ENCODE results near the gene TEX19.
"Not testable (repeated sequence)": the region's sequence is repeated elsewhere in the genome, so short reads cannot be mapped to it uniquely, and the experiment has no call there.

Gene TEX19

DNA sequence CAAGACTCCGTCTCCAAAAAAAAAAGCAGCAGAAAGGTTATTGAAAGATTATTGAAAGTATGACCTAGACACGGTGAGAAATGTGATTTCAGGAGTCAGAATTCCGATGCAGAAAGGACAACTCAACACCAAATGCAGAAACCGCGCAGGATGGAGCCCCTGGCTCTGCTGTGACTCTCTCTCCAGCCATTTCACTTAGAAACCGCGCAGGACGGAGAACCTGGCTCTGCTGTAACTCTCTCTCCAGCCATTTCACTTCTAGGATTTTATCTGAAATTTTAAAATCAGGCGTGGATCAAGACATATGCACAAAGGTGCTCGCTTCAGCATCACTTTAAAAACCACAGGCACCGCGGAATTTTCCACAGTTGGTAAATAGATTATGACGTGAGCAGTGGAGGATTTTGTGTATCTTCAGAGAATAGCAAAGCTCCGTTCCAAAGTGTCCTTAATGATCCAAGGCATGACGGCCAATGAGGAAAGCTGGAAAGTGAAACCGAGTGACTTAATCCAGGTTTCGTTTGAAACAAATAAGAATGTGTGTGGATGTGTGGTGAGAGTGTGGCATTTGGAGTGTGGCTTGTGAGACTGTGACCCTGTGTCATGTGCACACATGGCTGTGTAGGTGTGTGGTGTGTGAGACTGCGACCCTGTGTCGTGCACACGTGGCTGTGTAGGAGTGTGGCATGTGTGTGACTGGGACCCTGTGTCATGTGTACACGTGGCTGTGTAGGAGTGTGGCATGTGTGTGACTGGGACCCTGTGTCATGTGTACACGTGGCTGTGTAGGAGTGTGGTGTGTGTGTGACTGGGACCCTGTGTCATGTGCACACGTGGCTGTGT, 22.0 kb downstream of the TEX19 start:
- H3K4me3 ChIP-seq (ENCODE audit: low read depth, low read length), result no peak overlapping the region
- no peak for DNase-seq (ENCODE audit: low read depth, low spot score)
- in situ Hi-C loops (cut with HindIII; ENCODE audit: low sequenced_read_pairs), result no loop called here
- TF ChIP-seq, protein P1, sequence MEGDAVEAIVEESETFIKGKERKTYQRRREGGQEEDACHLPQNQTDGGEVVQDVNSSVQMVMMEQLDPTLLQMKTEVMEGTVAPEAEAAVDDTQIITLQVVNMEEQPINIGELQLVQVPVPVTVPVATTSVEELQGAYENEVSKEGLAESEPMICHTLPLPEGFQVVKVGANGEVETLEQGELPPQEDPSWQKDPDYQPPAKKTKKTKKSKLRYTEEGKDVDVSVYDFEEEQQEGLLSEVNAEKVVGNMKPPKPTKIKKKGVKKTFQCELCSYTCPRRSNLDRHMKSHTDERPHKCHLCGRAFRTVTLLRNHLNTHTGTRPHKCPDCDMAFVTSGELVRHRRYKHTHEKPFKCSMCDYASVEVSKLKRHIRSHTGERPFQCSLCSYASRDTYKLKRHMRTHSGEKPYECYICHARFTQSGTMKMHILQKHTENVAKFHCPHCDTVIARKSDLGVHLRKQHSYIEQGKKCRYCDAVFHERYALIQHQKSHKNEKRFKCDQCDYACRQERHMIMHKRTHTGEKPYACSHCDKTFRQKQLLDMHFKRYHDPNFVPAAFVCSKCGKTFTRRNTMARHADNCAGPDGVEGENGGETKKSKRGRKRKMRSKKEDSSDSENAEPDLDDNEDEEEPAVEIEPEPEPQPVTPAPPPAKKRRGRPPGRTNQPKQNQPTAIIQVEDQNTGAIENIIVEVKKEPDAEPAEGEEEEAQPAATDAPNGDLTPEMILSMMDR (IDR thresholded peaks at IDR 0.05; ENCODE audit: low read depth, low read length), result no peak

DNA sequence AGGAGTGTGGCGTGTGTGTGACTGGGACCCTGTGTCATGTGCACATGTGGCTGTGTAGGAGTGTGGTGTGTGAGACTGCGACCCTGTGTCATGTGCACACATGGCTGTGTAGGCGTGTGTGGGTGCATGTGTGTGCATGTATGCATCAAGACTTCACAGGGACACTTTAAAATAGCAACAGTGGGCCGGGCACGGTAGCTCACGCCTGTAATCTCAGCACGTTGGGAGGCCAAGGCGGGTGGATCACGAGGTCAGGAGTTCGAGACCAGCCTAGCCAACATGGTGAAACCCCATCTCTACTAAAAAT, 22.6 kb downstream of the TEX19 start:
- DNase-seq (ENCODE audit: low read depth, low spot score); in situ Hi-C loops (cut with HindIII; ENCODE audit: low sequenced_read_pairs): not testable (repeated sequence)

DNA sequence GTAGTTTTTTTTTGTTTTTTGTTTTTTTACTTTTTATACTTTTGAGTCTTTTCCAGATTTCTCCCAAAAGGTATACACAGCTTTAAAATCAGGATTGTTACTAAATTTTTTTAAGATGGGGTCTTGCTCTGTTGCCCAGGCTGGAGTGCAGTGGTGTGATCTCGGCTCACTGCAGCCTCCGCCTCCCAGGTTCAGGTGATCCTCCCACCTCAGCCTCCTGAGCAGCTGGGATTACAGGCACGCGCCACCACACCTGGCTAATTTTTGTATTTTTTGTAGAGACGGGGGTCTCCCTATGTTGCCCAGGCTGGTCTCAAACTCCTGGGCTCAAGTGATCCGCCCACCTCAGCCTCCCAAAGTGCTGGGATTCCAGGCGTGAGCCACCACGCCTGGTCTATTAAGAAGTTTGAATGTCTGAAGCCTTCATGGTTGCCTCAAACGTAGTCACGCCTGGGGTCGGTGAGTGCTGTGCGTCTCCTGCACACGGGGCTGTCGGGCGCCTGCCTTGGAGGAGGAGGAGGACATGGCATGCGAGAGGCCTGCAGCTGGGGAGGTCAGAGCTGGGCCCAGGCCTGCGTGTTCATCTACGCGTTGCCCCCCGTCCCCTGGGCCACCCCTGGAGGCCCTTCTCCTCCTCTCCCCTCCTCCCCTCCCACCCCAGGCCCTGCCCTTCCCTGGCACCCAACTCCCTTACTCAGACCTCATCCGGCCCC, 23.3 kb downstream of the TEX19 start:
- DNase-seq (ENCODE audit: low read depth, low spot score); H3K4me3 ChIP-seq (ENCODE audit: low read depth, low read length); in situ Hi-C loops (cut with HindIII; ENCODE audit: low sequenced_read_pairs): not testable (repeated sequence)

More for the DNA sequence above, 22.6 kb downstream of the TEX19 start:
- H3K4me3 ChIP-seq (ENCODE audit: low read depth, low read length), result not testable (repeated sequence)

DNA sequence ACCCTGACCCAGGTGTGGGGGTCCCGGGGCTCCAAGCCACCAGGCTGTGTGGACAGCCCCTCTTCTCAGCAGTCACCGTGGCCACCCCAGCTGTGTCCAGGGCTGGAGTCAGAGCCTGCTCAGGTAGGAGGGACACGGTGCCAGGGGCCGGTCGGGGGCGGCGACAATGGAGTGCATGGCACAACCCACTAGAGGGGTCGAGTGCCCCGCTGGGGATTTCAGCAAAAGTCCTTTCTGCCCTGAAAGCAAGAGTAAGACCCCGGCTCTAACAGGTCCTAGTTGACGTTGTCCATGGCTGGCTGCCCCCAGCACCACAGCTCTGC, 23.8 kb downstream of the TEX19 start:
- DNase-seq (ENCODE audit: low read depth, low spot score), result no peak
- no peak overlapping the region for H3K4me3 ChIP-seq (ENCODE audit: low read depth, low read length)
- TF ChIP-seq, protein P1 (IDR thresholded peaks at IDR 0.05; ENCODE audit: low read depth, low read length), result no peak
- in situ Hi-C loops (cut with HindIII; ENCODE audit: low sequenced_read_pairs), result no loop called here

DNA sequence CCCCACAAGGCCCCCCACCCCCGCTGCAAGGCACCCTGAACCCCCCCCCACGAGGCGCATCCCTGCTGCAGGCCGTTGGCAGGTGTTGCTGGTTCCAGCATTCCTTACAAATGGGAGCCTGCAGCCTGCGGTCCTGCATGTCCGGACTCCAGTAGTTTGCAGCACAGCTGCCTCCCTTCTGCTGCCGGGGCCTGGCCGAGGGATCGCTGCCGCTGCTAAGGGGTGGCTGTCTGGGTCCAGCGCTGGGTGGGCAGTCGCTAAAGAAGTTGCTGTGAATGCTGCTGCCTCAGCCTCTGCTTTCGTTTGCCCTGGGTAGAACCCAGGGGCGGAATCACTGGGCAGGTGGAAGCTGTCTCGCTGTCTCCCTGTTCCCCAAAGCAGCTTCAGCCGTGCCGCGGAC, 24.4 kb downstream of the TEX19 start:
- in situ Hi-C loops (cut with HindIII; ENCODE audit: low sequenced_read_pairs), result no loop called here
- TF ChIP-seq, protein P1 (IDR thresholded peaks at IDR 0.05; ENCODE audit: low read depth, low read length), result no peak
- DNase-seq (ENCODE audit: low read depth, low spot score), result no peak
- no peak overlapping the region for H3K4me3 ChIP-seq (ENCODE audit: low read depth, low read length)

DNA sequence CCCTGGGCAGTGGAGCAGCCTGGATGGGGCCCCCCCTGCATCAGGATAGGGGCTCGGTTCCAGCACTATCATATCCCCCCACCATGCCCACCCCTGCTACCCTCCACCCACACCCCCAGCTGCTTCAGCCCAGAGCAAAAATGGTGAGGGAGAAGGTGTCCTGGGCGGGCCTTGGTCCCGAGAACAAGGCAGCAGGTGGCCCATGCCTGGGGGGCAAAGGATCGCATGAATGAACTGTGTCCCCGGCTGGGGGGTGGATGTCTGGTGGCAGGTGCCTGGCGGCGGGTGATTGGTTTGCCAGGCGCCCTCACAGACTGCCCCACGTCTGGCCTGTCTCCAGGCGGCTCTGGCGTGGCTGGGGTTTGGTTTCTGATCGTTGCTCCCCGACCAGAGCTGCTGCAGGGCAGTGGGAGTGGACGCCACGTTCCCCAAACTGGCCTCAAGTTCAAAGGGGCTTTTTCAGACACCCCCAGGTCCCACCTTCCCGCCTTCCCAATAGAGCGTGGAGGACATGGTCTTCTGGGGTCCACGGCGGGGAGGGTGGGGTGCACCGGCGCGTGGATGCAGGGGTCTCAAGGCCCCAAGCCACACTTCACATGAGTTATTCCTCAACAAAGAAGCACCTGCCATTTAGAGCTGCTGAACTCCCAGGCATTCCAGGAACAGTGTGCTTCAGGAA, 25.1 kb downstream of the TEX19 start:
- no peak overlapping the region for H3K4me3 ChIP-seq (ENCODE audit: low read depth, low read length)
- no peak for DNase-seq (ENCODE audit: low read depth, low spot score)
- TF ChIP-seq, protein P1 (IDR thresholded peaks at IDR 0.05; ENCODE audit: low read depth, low read length), result no peak
- in situ Hi-C loops (cut with HindIII; ENCODE audit: low sequenced_read_pairs), result no loop called here

DNA sequence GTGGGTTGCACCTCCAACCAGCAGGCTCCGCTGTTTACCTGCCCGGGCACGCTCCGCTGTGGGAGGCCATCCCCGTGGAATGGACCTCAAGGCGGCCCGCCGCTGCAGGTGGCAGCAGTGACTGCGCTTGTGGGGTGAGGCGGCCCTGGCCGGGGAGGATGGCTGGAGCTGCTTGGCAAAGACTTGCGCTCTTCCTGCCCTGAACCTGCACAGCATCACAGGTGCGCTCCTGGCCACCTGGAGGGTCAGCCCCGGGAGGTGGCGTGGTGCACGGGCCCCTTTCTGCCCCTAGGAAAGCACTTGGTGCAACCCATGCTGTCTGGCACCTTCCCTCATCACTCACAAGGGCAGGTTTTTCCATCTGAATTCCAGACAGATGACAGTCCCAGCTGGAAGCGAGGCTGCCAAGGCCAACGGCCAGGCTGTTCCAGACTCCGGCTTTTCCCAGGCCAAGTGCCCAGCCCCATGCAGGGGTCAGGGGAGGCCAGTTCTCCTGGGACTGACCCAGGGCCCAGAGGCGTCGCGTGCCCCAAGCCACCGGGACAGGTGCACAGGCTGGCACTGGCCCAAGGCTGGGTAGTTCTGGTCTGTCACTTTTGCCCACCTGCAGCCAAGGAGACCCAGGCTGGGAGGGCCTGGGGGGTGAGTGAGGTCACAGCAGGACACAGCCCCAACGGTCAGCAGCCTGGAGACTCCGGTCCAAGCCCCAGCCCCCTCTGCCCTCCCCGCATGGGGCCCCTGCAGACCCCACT, 25.9 kb downstream of the TEX19 start:
- no peak overlapping the region for H3K4me3 ChIP-seq (ENCODE audit: low read depth, low read length)
- no peak for DNase-seq (ENCODE audit: low read depth, low spot score)
- in situ Hi-C loops (cut with HindIII; ENCODE audit: low sequenced_read_pairs), result no loop called here
- TF ChIP-seq, protein P1 (IDR thresholded peaks at IDR 0.05; ENCODE audit: low read depth, low read length), result no peak
